GM12878 (cell line): ENCODE data around the gene KDELR1. TPM values are rescaled to one million over a fixed set of nuclear protein-coding genes. Genes with fewer than 3 reads are reported as not detected.

Experiments
- ATAC-seq: fragments of 200-7000 bp; cut with Tn5 transposase; 3 replicates; pipeline ENCODE4 v1.9.1; 2020; ENCODE audit warnings: mild to moderate bottlenecking, moderate library complexity
- BruUV-seq: library from RNA; stranded (reverse); fragments of 400-500 nt; replicated peaks from 2 replicates; lab custom pipeline; 2021; lab: Mats Ljungman, UMichigan
- CTCF ChIA-PET: fragments of 300-600 bp; sonication (Branson Sonifier 250); formaldehyde crosslinking; extraction: SDS; loops from one replicate; lab custom pipeline; 2021; ENCODE audit warnings: inconsistent platforms; lab: Yijun Ruan, JAX
- POLR2A ChIA-PET: fragments of 350-600 bp; formaldehyde crosslinking; extraction: SDS; loops from one replicate; lab custom pipeline; 2021; ENCODE audit warnings: inconsistent platforms; lab: Charles Lee
- RAD21 ChIA-PET: fragments of 300-600 bp; sonication (Branson Sonifier 250); formaldehyde crosslinking; loops from one replicate; lab custom pipeline; 2023; ENCODE audit warnings: antibody characterized with exemption; ENCODE audit not compliant: unreplicated experiment; lab: Charles Lee
- SMC1A ChIA-PET: fragments of 300-600 bp; sonication (Branson Sonifier 250); formaldehyde crosslinking; loops from one replicate; lab custom pipeline; 2023; ENCODE audit not compliant: unreplicated experiment, uncharacterized antibody; lab: Charles Lee
- DNase-seq: peaks from one replicate; pipeline ENCODE4 v3.0.0-alpha.2; 2011; ENCODE audit warnings: low read depth, low spot score
- FAIRE-seq: peaks from 3 replicates; lab custom pipeline; 2011; peaks lifted over from hg19 to GRCh38; lab: Jason Lieb, UNC
- H2AFZ ChIP-seq: 2 replicates; pipeline ENCODE4 v1.6.0; 2011; ENCODE audit warnings: low read depth, low read length, control low read depth; ENCODE audit not compliant: control insufficient read depth
- H3K27ac ChIP-seq: 2 replicates; pipeline ENCODE4 v1.5.1; 2011; ENCODE audit warnings: control low read depth; ENCODE audit not compliant: control insufficient read depth, insufficient read depth
- H3K27me3 ChIP-seq, 2 experiments: replicated peaks in 1 of 2; 2 replicates each; pipeline versions ENCODE4 v1.6.0 to v1.6.1; 2011; ENCODE audit warnings: low read length in 1 of 2; ENCODE audit not compliant: control insufficient read depth in 2 of 2, insufficient read depth in 2 of 2
- H3K36me3 ChIP-seq, 2 experiments: 2 replicates each; pipeline ENCODE4 v1.5.1; 2011; ENCODE audit warnings: low read length in 1 of 2; ENCODE audit not compliant: control insufficient read depth in 2 of 2, insufficient read depth in 2 of 2
- H3K4me1 ChIP-seq: 2 replicates; pipeline ENCODE4 v1.6.1; 2011; ENCODE audit warnings: mild to moderate bottlenecking, low read length, moderate library complexity, mixed read lengths; ENCODE audit not compliant: control insufficient read depth, insufficient read depth
- H3K4me2 ChIP-seq: 2 replicates; pipeline ENCODE4 v1.6.0; 2011; ENCODE audit warnings: control low read depth; ENCODE audit not compliant: control insufficient read depth, insufficient read depth
- H3K4me3 ChIP-seq: fragments of 200-600 bp; sonication (generic); 2 replicates; pipeline ENCODE4 v1.5.1; 2016
- H3K79me2 ChIP-seq: 2 replicates; pipeline ENCODE4 v1.6.0; 2011; ENCODE audit warnings: low read length; ENCODE audit not compliant: control insufficient read depth, insufficient read depth
- H3K9ac ChIP-seq: 2 replicates; pipeline ENCODE4 v1.8.0; 2011; ENCODE audit warnings: low read length, control low read depth, mixed read lengths; ENCODE audit not compliant: control insufficient read depth, insufficient read depth
- H3K9me3 ChIP-seq: replicated peaks from 3 replicates; pipeline ENCODE4 v1.5.1; 2011; ENCODE audit warnings: mild to moderate bottlenecking, low read length; ENCODE audit not compliant: control insufficient read depth, insufficient read depth
- H4K20me1 ChIP-seq: 2 replicates; pipeline ENCODE4 v1.6.0; 2011; ENCODE audit not compliant: control insufficient read depth, insufficient read depth
- ATF7 ChIP-seq: fragments of 450-650 bp; IDR thresholded peaks from 2 replicates; pipeline ENCODE4 v1.6.1; 2016; ENCODE audit warnings: low read depth, mild to moderate bottlenecking
- BCL3 ChIP-seq: IDR thresholded peaks from 2 replicates; pipeline ENCODE4 v1.6.1; 2011; ENCODE audit warnings: borderline replicate concordance, low read depth, mild to moderate bottlenecking, moderate library complexity, low read length; ENCODE audit not compliant: insufficient read depth, poor library complexity, severe bottlenecking
- CBX5 ChIP-seq: sonication (generic); IDR thresholded peaks from 2 replicates; pipeline ENCODE4 v1.6.1; 2016; ENCODE audit warnings: low read depth, moderate library complexity, mild to moderate bottlenecking, inconsistent platforms
- CEBPZ ChIP-seq: fragments of 150-350 bp; IDR thresholded peaks from 2 replicates; pipeline ENCODE4 v1.6.1; 2016; ENCODE audit warnings: low read depth, low read length
- CHD4 ChIP-seq: fragments of 200-600 bp; sonication (generic); IDR thresholded peaks from 2 replicates; pipeline ENCODE4 v1.6.1; 2016; ENCODE audit warnings: mild to moderate bottlenecking
- GATAD2B ChIP-seq: fragments of 450-650 bp; conservative IDR thresholded peaks from 2 replicates; pipeline ENCODE4 v1.6.1; 2017; ENCODE audit warnings: low read depth, mild to moderate bottlenecking, moderate library complexity
- HCFC1 ChIP-seq: fragments of 150-350 bp; IDR thresholded peaks from 2 replicates; pipeline ENCODE4 v1.6.1; 2014; ENCODE audit warnings: low read length
- JUNB ChIP-seq: IDR thresholded peaks from 2 replicates; pipeline ENCODE4 v1.6.1; 2016; ENCODE audit warnings: antibody characterized with exemption, mild to moderate bottlenecking
- KLF5 ChIP-seq: fragments of 450-650 bp; IDR thresholded peaks from 2 replicates; pipeline ENCODE4 v1.6.1; 2014; ENCODE audit warnings: mild to moderate bottlenecking; ENCODE audit not compliant: partially characterized antibody
- MXI1 ChIP-seq: fragments of 150-350 bp; IDR thresholded peaks from 2 replicates; pipeline ENCODE4 v1.6.1; 2011; ENCODE audit warnings: low read depth, mild to moderate bottlenecking, inconsistent platforms, low read length, improper control_type of control experiment
- RAD51 ChIP-seq: fragments of 450-650 bp; IDR thresholded peaks from 2 replicates; pipeline ENCODE4 v1.6.1; 2016; ENCODE audit warnings: moderate library complexity, mild to moderate bottlenecking, inconsistent platforms
- RB1 ChIP-seq: fragments of 450-650 bp; formaldehyde crosslinking; IDR thresholded peaks from 2 replicates; pipeline ENCODE4 v1.6.1; 2017; ENCODE audit warnings: mild to moderate bottlenecking, borderline replicate concordance
- RBBP5 ChIP-seq: fragments of 200-600 bp; sonication (generic); conservative IDR thresholded peaks from 2 replicates; pipeline ENCODE4 v1.6.1; 2016
- RFX5 ChIP-seq: IDR thresholded peaks from 2 replicates; pipeline ENCODE4 v1.6.1; 2011; ENCODE audit warnings: low read depth, low read length, improper control_type of control experiment
- SPI1 ChIP-seq: IDR thresholded peaks from 2 replicates; pipeline ENCODE4 v1.6.1; 2011; ENCODE audit warnings: low read depth, mild to moderate bottlenecking, low read length, moderate library complexity, borderline replicate concordance; ENCODE audit not compliant: insufficient read depth
- TARDBP ChIP-seq: IDR thresholded peaks from 2 replicates; pipeline ENCODE4 v1.6.1; 2016; ENCODE audit warnings: borderline replicate concordance
- USF1 ChIP-seq: IDR thresholded peaks from 2 replicates; pipeline ENCODE4 v1.6.1; 2011; ENCODE audit warnings: borderline replicate concordance, low read depth, mild to moderate bottlenecking, moderate library complexity, mixed read lengths, low read length; ENCODE audit not compliant: insufficient read depth; ENCODE audit errors: extremely low read length
- ZNF384 ChIP-seq: IDR thresholded peaks from 2 replicates; pipeline ENCODE4 v1.6.1; 2012; ENCODE audit warnings: low read depth, mild to moderate bottlenecking, low read length, improper control_type of control experiment, borderline replicate concordance
- WGBS: methylation state at CpG from one replicate; pipeline ENCODE4 v1.1.6; 2016; ENCODE audit warnings: low lambda C conversion rate; ENCODE audit not compliant: insufficient replicate concordance, insufficient coverage; ENCODE audit errors: missing lambda C conversion rate; 5-methylcytosine and 5-hydroxymethylcytosine counted together
- in situ Hi-C: fragments of 300-500 bp; cut with MboI; formaldehyde crosslinking; loops from 9 replicates; pipeline ENCODE4 v1.14.3; 2018; ENCODE audit warnings: mixed read lengths
- intact Hi-C: fragments of 100-400 bp; cut with micrococcal nuclease; formaldehyde crosslinking; loops from one replicate; pipeline ENCODE4 v1.14.2; 2022; ENCODE audit not compliant: unreplicated experiment
- polyA plus RNA-seq, 11 experiments: library from polyadenylated mRNA; depleted of rRNA in 4 of 11; unstranded in 6 of 11; stranded (reverse) in 5 of 11; fragments of >200 nt; fragmentation: Nextera tagmentation in 4 of 11; fragmentation: Illumina TruSeq in 1 of 11; extraction: Ambion mirVana in 4 of 11; extraction: Trizol in 1 of 11; gene quantifications; 1 replicate in 1 of 11; 2 replicates in 10 of 11; pipeline versions ENCODE4 v1.2.1 to v1.2.3, GENCODE V29; 2011 to 2016; ENCODE audit warnings: inconsistent platforms in 2 of 11, missing spikeins in 2 of 11, low read depth in 1 of 11
- total RNA-seq, 4 experiments: library from RNA; depleted of rRNA in 3 of 4; stranded (reverse); fragments of >200 nt in 3 of 4; fragmentation: Illumina TruSeq in 1 of 4; extraction: Trizol in 1 of 4; gene quantifications; 2 replicates each; pipeline versions ENCODE4 v1.2.1 to v1.2.3, GENCODE V29; 2013 to 2021

The KDELR1 gene
- total and polyA plus RNA-seq, 10 of the 15 experiments (the other 5 are each of a cell fraction or from before 2014, with no cell fraction given) = 2.3 to 71.0 (median 45.2) TPM

- in situ Hi-C loops = no loop called here
- intact Hi-C loops = no loop called here
Measured at GRCh38 chr19:48372904-48373303, 18.4 kb downstream of the KDELR1 start.

More at GRCh38 chr19:48372904-48373303, 18.4 kb downstream of the KDELR1 start:
- ChIA-PET POLR2A (interaction anchor here (0.6 kb wide), 1 partner anchor 25 kb away, joined by 3 read pairs; no protein-coding TSS in a partner anchor), CTCF (interaction anchor here (1.7 kb wide), 1 partner anchor 19 kb away, joined by 7 read pairs; the partner anchor contains the start of gene KDELR1), RAD21 (no interaction called here), SMC1A (interaction anchor here (0.8 kb wide), 1 partner anchor 72 kb away, joined by 3 read pairs; no protein-coding TSS in a partner anchor)
- Histone ChIP-seq H3K9me3 (no peaks in the 10 kb centered on the region), H3K4me1 (no peaks in the 10 kb centered on the region), H3K36me3 (no peaks in the 10 kb centered on the region), H3K4me2 (no peak overlapping the region), H4K20me1 (no peaks in the 10 kb centered on the region), H2AFZ (no peak overlapping the region), H3K9ac (no peak overlapping the region), H3K27ac (no peak overlapping the region), H3K79me2 (no peaks in the 10 kb centered on the region), H3K4me3 (no peak overlapping the region), H3K27me3 (no peaks in the 10 kb centered on the region)
- no TSS peak for BruUV-seq
- TF ChIP-seq CBX5 = no peak
- TF ChIP-seq ZNF384 = no peak
- no peak for TF ChIP-seq RBBP5
- TF ChIP-seq HCFC1 = no peak
- no peak for TF ChIP-seq RB1
- TF ChIP-seq RFX5 = no peak
- TF ChIP-seq KLF5 = no peak
- TF ChIP-seq MXI1 = no peak
- no peak for TF ChIP-seq SPI1
- no peak for TF ChIP-seq RAD51
- no peak for TF ChIP-seq ATF7
- TF ChIP-seq CHD4 = no peak
- TF ChIP-seq JUNB = no peak
- TF ChIP-seq USF1 = no peak
- no peak for TF ChIP-seq GATAD2B
- no peak for TF ChIP-seq BCL3
- TF ChIP-seq CEBPZ = no peak
- no peak for TF ChIP-seq TARDBP
- WGBS = 38% methylated on average over 4 of the region's 4 CpGs
- ATAC-seq (no peak), FAIRE-seq (no peak), DNase-seq (no peak)
